Upper lobe of left lung (tissue), 6 donors: Measurements from ENCODE around the gene PPP3CA. TPM values are rescaled to one million over a fixed set of nuclear protein-coding genes. Genes with fewer than 3 reads are reported as not detected.

ENCODE experiments used
- ATAC-seq, 2 donors: fragments of 200-7000 bp; cut with Tn5 transposase; one replicate each; pipeline ENCODE4 v1.9.1; 2022; ENCODE audit warnings: mild to moderate bottlenecking in 2 of 2, moderate library complexity in 2 of 2; ENCODE audit not compliant: low FRiP score in 2 of 2
- DNase-seq, 2 donors: peaks; one replicate each; pipeline ENCODE4 v3.0.0-alpha.2; 2019 to 2020
- H3K27ac ChIP-seq, 4 donors: fragments of 200-600 bp; sonication (generic); one replicate each; pipeline ENCODE4 v1.5.1; 2016 to 2019
- H3K27me3 ChIP-seq, 4 donors: fragments of 200-600 bp; sonication (generic); one replicate each; pipeline ENCODE4 v1.5.1; 2017 to 2019
- H3K36me3 ChIP-seq, 4 donors: fragments of 200-600 bp; sonication (generic); one replicate each; pipeline ENCODE4 v1.5.1; 2016 to 2019
- H3K4me1 ChIP-seq, 4 donors: fragments of 200-600 bp; sonication (generic); one replicate each; pipeline ENCODE4 v1.5.1; 2018 to 2019
- H3K4me3 ChIP-seq, 4 donors: fragments of 200-600 bp; sonication (generic); one replicate each; pipeline ENCODE4 v1.5.1; 2017 to 2019; ENCODE audit warnings: mild to moderate bottlenecking in 2 of 4, moderate library complexity in 1 of 4
- H3K9me3 ChIP-seq, 4 donors: fragments of 200-600 bp; sonication (generic); one replicate each; pipeline ENCODE4 v1.5.1; 2018 to 2019
- CTCF ChIP-seq, 6 experiments: fragments of 450-650 bp in 4 of 6; fragments of 200-600 bp in 2 of 6; sonication (generic) in 2 of 6; IDR thresholded peaks; one replicate each; pipeline ENCODE4 v1.5.1; 2016 to 2019; ENCODE audit warnings: antibody characterized with exemption in 6 of 6
- EP300 ChIP-seq, 4 donors: sonication (generic); formaldehyde crosslinking; IDR thresholded peaks; one replicate each; pipeline ENCODE4 v1.5.1; 2017; ENCODE audit warnings: antibody characterized with exemption in 4 of 4, control low read depth in 2 of 4
- POLR2A ChIP-seq, 4 donors: fragments of 450-650 bp; IDR thresholded peaks; one replicate each; pipeline ENCODE4 v1.5.1; 2016 to 2017; ENCODE audit warnings: antibody characterized with exemption in 4 of 4, mild to moderate bottlenecking in 2 of 4
- POLR2AphosphoS5 ChIP-seq, 2 donors: sonication (generic); formaldehyde crosslinking; IDR thresholded peaks; one replicate each; pipeline ENCODE4 v1.5.1; 2017; ENCODE audit warnings: antibody characterized with exemption in 2 of 2
- WGBS, 2 donors: methylation state at CpG; one replicate each; pipeline ENCODE4 v1.1.5; 2017 to 2018; 5-methylcytosine and 5-hydroxymethylcytosine counted together
- total RNA-seq, 6 donors: library from RNA; depleted of rRNA in 4 of 6; stranded (reverse); fragments of >200 nt in 4 of 6; gene quantifications; one replicate each; pipeline versions ENCODE4 v1.1.0 to v1.2.1, GENCODE V29; 2016 to 2021
- donor health status: DM: no; HTN: no; CAD: no; lungs with moderate emphysema.
- donor health status: DM: no; HTN: yes; CAD: no; lungs with severe emphysema.

Gene PPP3CA
- total RNA-seq, 6 donors from 2014 or later = 28.3 to 62.0 (median 50.0) TPM

GRCh38 chr4:101274888-101275752, 72.2 kb downstream of the PPP3CA start:
- Histone ChIP-seq H3K27ac (no peak overlapping the region), H3K4me3 (no peak overlapping the region), H3K4me1 (peaks cover 0 to 13% (median 7%) of the 10 kb centered on the region in 4 donors), H3K27me3 (no peaks in the 10 kb centered on the region), H3K36me3 (no peaks in the 10 kb centered on the region), H3K9me3 (no peaks in the 10 kb centered on the region)
- WGBS, 2 donors = 66 to 68% methylated on average over 7 of the region's 7 CpGs
- ATAC-seq (no peak), DNase-seq (no peak)
- TF ChIP-seq CTCF (IDR thresholded peaks at IDR 0.05) (no peak), POLR2AphosphoS5 (IDR thresholded peaks at IDR 0.05) (no peak), POLR2A (IDR thresholded peaks at IDR 0.05) (no peak), EP300 (IDR thresholded peaks at IDR 0.05) (no peak)

GRCh38 chr4:101271516-101271915, 75.8 kb downstream of the PPP3CA start:
- Histone ChIP-seq H3K4me1 (peaks cover 0 to 13% (median 7%) of the 10 kb centered on the region in 4 donors), H3K4me3 (no peak overlapping the region), H3K36me3 (no peaks in the 10 kb centered on the region), H3K27me3 (no peaks in the 10 kb centered on the region), H3K27ac (no peak overlapping the region), H3K9me3 (no peaks in the 10 kb centered on the region)
- TF ChIP-seq CTCF (IDR thresholded peaks at IDR 0.05) = no peak
- WGBS, 2 donors = 42 to 47% methylated on average over 2 of the region's 2 CpGs
- DNase-seq = no peak
- ATAC-seq = no peak

- DNase-seq (no peak), ATAC-seq (no peak)
- no peaks in the 10 kb centered on the region for H3K36me3 ChIP-seq
- no peaks in the 10 kb centered on the region for H3K9me3 ChIP-seq
- no peak overlapping the region for H3K4me3 ChIP-seq
- H3K27ac ChIP-seq = no peak overlapping the region
- TF ChIP-seq EP300 (IDR thresholded peaks at IDR 0.05) = no peak
- TF ChIP-seq POLR2A (IDR thresholded peaks at IDR 0.05) = no peak
- no peak for TF ChIP-seq CTCF (IDR thresholded peaks at IDR 0.05)
- TF ChIP-seq POLR2AphosphoS5 (IDR thresholded peaks at IDR 0.05) = no peak
- 92 to 93% methylated on average over 1 of the region's 1 CpG for WGBS, 2 donors
- peaks cover 0 to 13% (median under 1%) of the 10 kb centered on the region in 4 donors for H3K4me1 ChIP-seq
- no peaks in the 10 kb centered on the region for H3K27me3 ChIP-seq
Measured at GRCh38 chr4:101269682-101270081, 77.6 kb downstream of the PPP3CA start.

- no peak overlapping the region for H3K27ac ChIP-seq
- DNase-seq (no peak), ATAC-seq (no peak)
- no peaks in the 10 kb centered on the region for H3K27me3 ChIP-seq
- H3K4me1 ChIP-seq = peaks cover 0 to 5% (median 3%) of the 10 kb centered on the region in 4 donors
- no peak overlapping the region for H3K4me3 ChIP-seq
- TF ChIP-seq POLR2A (IDR thresholded peaks at IDR 0.05) (no peak), EP300 (IDR thresholded peaks at IDR 0.05) (no peak), CTCF (IDR thresholded peaks at IDR 0.05) (no peak), POLR2AphosphoS5 (IDR thresholded peaks at IDR 0.05) (no peak)
- no peaks in the 10 kb centered on the region for H3K9me3 ChIP-seq
- 67 to 68% methylated on average over 1 of the region's 1 CpG for WGBS, 2 donors
- no peaks in the 10 kb centered on the region for H3K36me3 ChIP-seq
Measured at GRCh38 chr4:101265816-101266172, 81.5 kb downstream of the PPP3CA start.
